HEK293 (cell line): ENCODE measurements around the gene CLASP2.
A peak's percentile ranks its signal among the peaks of the same experiment; 100 is the strongest.

Experiments
- ATF2 ChIP-seq: fragments of 450-650 bp; formaldehyde crosslinking; IDR thresholded peaks from 2 replicates; pipeline ENCODE4 v1.5.1; 2016; ENCODE audit warnings: missing biosample characterization, missing genetic modification characterization, low read depth
- EGR2 ChIP-seq: fragments of 450-650 bp; formaldehyde crosslinking; IDR thresholded peaks from 2 replicates; pipeline ENCODE4 v1.5.1; 2016; ENCODE audit warnings: low read depth, missing biosample characterization, missing genetic modification characterization
- KLF10 ChIP-seq: fragments of 450-650 bp; IDR thresholded peaks from 2 replicates; pipeline ENCODE4 v1.5.1; 2018; ENCODE audit warnings: missing biosample characterization, mild to moderate bottlenecking, missing genetic modification characterization
- PATZ1 ChIP-seq: fragments of 450-650 bp; formaldehyde crosslinking; IDR thresholded peaks from 2 replicates; pipeline ENCODE4 v1.5.1; 2016; ENCODE audit warnings: missing biosample characterization, missing genetic modification characterization
- PBX3 ChIP-seq: sonication (generic); formaldehyde crosslinking; IDR thresholded peaks from 2 replicates; pipeline ENCODE4 v1.8.1; 2022; ENCODE audit warnings: mild to moderate bottlenecking, moderate library complexity, missing genetic modification reagents
- REST ChIP-seq: fragments of 450-650 bp; formaldehyde crosslinking; IDR thresholded peaks from 2 replicates; pipeline ENCODE4 v1.5.1; 2016; ENCODE audit warnings: missing biosample characterization, missing genetic modification characterization
- SP3 ChIP-seq: fragments of 450-650 bp; formaldehyde crosslinking; IDR thresholded peaks from 2 replicates; pipeline ENCODE4 v1.5.1; 2016; ENCODE audit warnings: missing biosample characterization, missing genetic modification characterization
- YY2 ChIP-seq: fragments of 450-650 bp; formaldehyde crosslinking; IDR thresholded peaks from 2 replicates; pipeline ENCODE4 v1.5.1; 2016; ENCODE audit warnings: missing biosample characterization, missing genetic modification characterization
- ZBTB10 ChIP-seq: fragments of 450-650 bp; formaldehyde crosslinking; IDR thresholded peaks from 2 replicates; pipeline ENCODE4 v1.5.1; 2016; ENCODE audit warnings: missing biosample characterization, missing genetic modification characterization
- ZBTB21 ChIP-seq: fragments of 450-650 bp; formaldehyde crosslinking; IDR thresholded peaks from 2 replicates; pipeline ENCODE4 v1.5.1; 2017; ENCODE audit warnings: missing biosample characterization, missing genetic modification characterization
- ZBTB48 ChIP-seq: fragments of 450-650 bp; formaldehyde crosslinking; IDR thresholded peaks from 2 replicates; pipeline ENCODE4 v1.5.1; 2016; ENCODE audit warnings: missing biosample characterization, missing genetic modification characterization
- ZFP41 ChIP-seq: fragments of 450-650 bp; formaldehyde crosslinking; IDR thresholded peaks from 2 replicates; pipeline ENCODE4 v1.5.1; 2016; ENCODE audit warnings: missing biosample characterization, missing genetic modification characterization, borderline replicate concordance
- ZFP69B ChIP-seq: fragments of 450-650 bp; formaldehyde crosslinking; IDR thresholded peaks from 2 replicates; pipeline ENCODE4 v1.5.1; 2016; ENCODE audit warnings: missing biosample characterization, missing genetic modification characterization
- ZNF2 ChIP-seq: fragments of 450-650 bp; formaldehyde crosslinking; IDR thresholded peaks from 2 replicates; pipeline ENCODE4 v1.5.1; 2016; ENCODE audit warnings: missing biosample characterization, missing genetic modification characterization
- ZNF221 ChIP-seq: fragments of 450-650 bp; formaldehyde crosslinking; IDR thresholded peaks from 2 replicates; pipeline ENCODE4 v1.5.1; 2017; ENCODE audit warnings: missing biosample characterization, missing genetic modification characterization, borderline replicate concordance
- ZNF335 ChIP-seq: fragments of 450-650 bp; formaldehyde crosslinking; conservative IDR thresholded peaks from 2 replicates; pipeline ENCODE4 v1.5.1; 2016; ENCODE audit warnings: missing biosample characterization, missing genetic modification characterization
- ZNF354C ChIP-seq: fragments of 450-650 bp; formaldehyde crosslinking; IDR thresholded peaks from 2 replicates; pipeline ENCODE4 v1.5.1; 2016; ENCODE audit warnings: missing biosample characterization, missing genetic modification characterization, low read depth, borderline replicate concordance
- ZNF521 ChIP-seq: fragments of 450-650 bp; formaldehyde crosslinking; IDR thresholded peaks from 2 replicates; pipeline ENCODE4 v1.5.1; 2017; ENCODE audit warnings: missing biosample characterization, mild to moderate bottlenecking, missing genetic modification characterization
- ZNF561 ChIP-seq: fragments of 450-650 bp; IDR thresholded peaks from 2 replicates; pipeline ENCODE4 v1.5.1; 2018; ENCODE audit warnings: missing biosample characterization, missing genetic modification characterization, borderline replicate concordance
- ZNF585B ChIP-seq: fragments of 450-650 bp; formaldehyde crosslinking; IDR thresholded peaks from 2 replicates; pipeline ENCODE4 v1.5.1; 2016; ENCODE audit warnings: missing biosample characterization, missing genetic modification characterization
- ZNF629 ChIP-seq: fragments of 450-650 bp; formaldehyde crosslinking; IDR thresholded peaks from 2 replicates; pipeline ENCODE4 v1.5.1; 2017; ENCODE audit warnings: missing biosample characterization, missing genetic modification characterization
- ZNF670 ChIP-seq: fragments of 450-650 bp; formaldehyde crosslinking; IDR thresholded peaks from 2 replicates; pipeline ENCODE4 v1.5.1; 2016; ENCODE audit warnings: missing biosample characterization, missing genetic modification characterization, low read depth
- ZNF692 ChIP-seq: fragments of 450-650 bp; formaldehyde crosslinking; IDR thresholded peaks from 2 replicates; pipeline ENCODE4 v1.5.1; 2016; ENCODE audit warnings: missing biosample characterization, missing genetic modification characterization
- ZSCAN5A ChIP-seq: fragments of 450-650 bp; formaldehyde crosslinking; IDR thresholded peaks from 2 replicates; pipeline ENCODE4 v1.5.1; 2016; ENCODE audit warnings: missing biosample characterization, missing genetic modification characterization

Gene CLASP2

GRCh38 chr3:33717866-33718594, at the start of gene CLASP2 (continued):
- TF ChIP-seq PBX3 (CRISPR knock-in tag) (peak; percentile 55; the same call in 1 of the 2 replicates), KLF10 (tag by site-specific recombination) (peak; percentile 49; the same call in 1 of the 2 replicates), PATZ1 (tag by site-specific recombination) (peak; percentile 82), ZNF521 (tag by site-specific recombination) (no peak), ZNF354C (tag by site-specific recombination) (no peak), ZNF335 (tag by site-specific recombination) (peak; percentile 94; the same call in 1 of the 2 replicates), ZNF585B (no peak), ZNF221 (tag by site-specific recombination) (no peak), ZSCAN5A (tag by site-specific recombination) (0 out of 2 replicates have a peak, but pooled peaks have one; percentile 55), ZNF561 (peak; percentile 62; the same call in 1 of the 2 replicates), REST (tag by site-specific recombination) (no peak), ZNF692 (peak; percentile 42; the same call in 1 of the 2 replicates), ZNF670 (no peak), SP3 (peak; percentile 27; the same call in 1 of the 2 replicates), ATF2 (tag by site-specific recombination) (peak; percentile 89), ZFP69B (tag by site-specific recombination) (peak; percentile 39; the same call in 1 of the 2 replicates), ZNF2 (tag by site-specific recombination) (peak; percentile 51; the same call in 1 of the 2 replicates), ZBTB10 (0 out of 2 replicates have a peak, but pooled peaks have one; percentile 44), EGR2 (peak; percentile 73), ZBTB48 (peak; percentile 40; the same call in 1 of the 2 replicates), YY2 (peak; percentile 39; the same call in 1 of the 2 replicates), ZFP41 (no peak), ZBTB21 (tag by site-specific recombination) (peak; percentile 92), ZNF629 (tag by site-specific recombination) (peak; percentile 97)
